IMR-90 (cell line): ENCODE results near the gene IFI44L. TPM values are rescaled to one million over a fixed set of nuclear protein-coding genes. Genes with fewer than 3 reads are reported as not detected.

Source experiments
- ATAC-seq: fragments of 200-7000 bp; cut with Tn5 transposase; 2 replicates; pipeline ENCODE4 v1.9.1; 2020; ENCODE audit warnings: low read depth, mild to moderate bottlenecking, moderate library complexity
- BruUV-seq: library from RNA; stranded (reverse); fragments of 400-500 nt; replicated peaks from 2 replicates; lab custom pipeline; 2021; lab: Mats Ljungman, UMichigan
- CTCF ChIA-PET: fragments of 300-600 bp; formaldehyde crosslinking; extraction: SDS; loops from one replicate; lab custom pipeline; 2021; ENCODE audit warnings: antibody characterized with exemption; lab: Yijun Ruan, JAX
- POLR2A ChIA-PET: fragments of 300-600 bp; sonication (Branson Sonifier 250); formaldehyde crosslinking; loops from one replicate; lab custom pipeline; 2022; ENCODE audit warnings: antibody characterized with exemption; ENCODE audit not compliant: unreplicated experiment; lab: Charles Lee
- DNase-seq: peaks from one replicate; pipeline ENCODE4 v3.0.0; 2013
- H2AFZ ChIP-seq: replicated peaks from 2 replicates; pipeline ENCODE3; 2013; ENCODE audit warnings: low read length, mild to moderate bottlenecking; ENCODE audit not compliant: poor library complexity
- H2AK5ac ChIP-seq: 2 replicates; pipeline ENCODE4 v1.6.1; 2013; ENCODE audit warnings: low read depth, low read length, inconsistent platforms
- H2AK9ac ChIP-seq: replicated peaks from 2 replicates; pipeline ENCODE3; 2013; ENCODE audit warnings: mild to moderate bottlenecking, low read depth, low read length, moderate library complexity; ENCODE audit not compliant: poor library complexity
- H2BK120ac ChIP-seq: 2 replicates; pipeline ENCODE4 v1.6.1; 2013; ENCODE audit warnings: low read depth, low read length, inconsistent platforms
- H2BK15ac ChIP-seq: 3 replicates; pipeline ENCODE4 v1.6.1; 2013; ENCODE audit warnings: low read depth, low read length, inconsistent platforms
- H2BK20ac ChIP-seq: 2 replicates; pipeline ENCODE4 v1.6.1; 2013; ENCODE audit warnings: low read depth, mild to moderate bottlenecking, inconsistent platforms, low read length, moderate library complexity
- H2BK5ac ChIP-seq: 2 replicates; pipeline ENCODE4 v1.6.1; 2013; ENCODE audit warnings: mild to moderate bottlenecking, low read depth, low read length, inconsistent platforms; ENCODE audit not compliant: poor library complexity, severe bottlenecking
- H3K14ac ChIP-seq: replicated peaks from 2 replicates; pipeline ENCODE4 v1.6.1; 2013; ENCODE audit warnings: low read depth, low read length, inconsistent platforms
- H3K18ac ChIP-seq: 2 replicates; pipeline ENCODE4 v1.6.1; 2013; ENCODE audit warnings: low read depth, low read length, control low read depth
- H3K23ac ChIP-seq: 2 replicates; pipeline ENCODE4 v1.6.1; 2013; ENCODE audit warnings: low read depth, low read length, inconsistent platforms
- H3K27ac ChIP-seq: 2 replicates; pipeline ENCODE4 v1.5.1; 2013; ENCODE audit warnings: mild to moderate bottlenecking, control low read depth, low read length; ENCODE audit not compliant: insufficient read depth
- H3K27me3 ChIP-seq: 2 replicates; pipeline ENCODE4 v1.6.1; 2013; ENCODE audit warnings: low read length; ENCODE audit not compliant: control insufficient read depth, insufficient read depth
- H3K36me3 ChIP-seq: 2 replicates; pipeline ENCODE4 v1.6.1; 2013; ENCODE audit warnings: low read length, mixed read lengths; ENCODE audit not compliant: control insufficient read depth, insufficient read depth
- H3K4ac ChIP-seq: 2 replicates; pipeline ENCODE4 v1.6.1; 2013; ENCODE audit warnings: low read depth, low read length, inconsistent platforms
- H3K4me1 ChIP-seq: 2 replicates; pipeline ENCODE4 v1.6.1; 2013; ENCODE audit warnings: low read length, mixed read lengths; ENCODE audit not compliant: control insufficient read depth, insufficient read depth
- H3K4me2 ChIP-seq: 2 replicates; pipeline ENCODE4 v1.6.1; 2013; ENCODE audit warnings: low read depth, mild to moderate bottlenecking, control low read depth, low read length, moderate library complexity
- H3K4me3 ChIP-seq: 2 replicates; pipeline ENCODE4 v1.5.1; 2013; ENCODE audit warnings: low read depth, mild to moderate bottlenecking, control low read depth, low read length, moderate library complexity; ENCODE audit not compliant: insufficient read depth
- H3K56ac ChIP-seq: 2 replicates; pipeline ENCODE4 v1.6.1; 2013; ENCODE audit warnings: low read length, inconsistent platforms; ENCODE audit not compliant: insufficient read depth; ENCODE audit errors: extremely low read depth
- H3K79me1 ChIP-seq, 2 experiments: 2 replicates each; pipeline ENCODE4 v1.6.1; 2013; ENCODE audit warnings: low read length in 2 of 2, inconsistent platforms in 1 of 2, low read depth in 1 of 2
- H3K9ac ChIP-seq: 2 replicates; pipeline ENCODE4 v1.6.1; 2013; ENCODE audit warnings: low read depth, low read length, control low read depth
- H3K9me1 ChIP-seq: 2 replicates; pipeline ENCODE4 v1.6.1; 2013; ENCODE audit warnings: low read length, inconsistent platforms; ENCODE audit not compliant: insufficient read depth
- H3K9me3 ChIP-seq: 2 replicates; pipeline ENCODE4 v1.6.1; 2013; ENCODE audit warnings: low read length; ENCODE audit not compliant: control insufficient read depth, insufficient read depth
- H4K20me1 ChIP-seq: 2 replicates; pipeline ENCODE4 v1.6.1; 2013; ENCODE audit warnings: low read length, inconsistent platforms; ENCODE audit not compliant: insufficient read depth
- H4K5ac ChIP-seq: 2 replicates; pipeline ENCODE4 v1.6.1; 2013; ENCODE audit warnings: mild to moderate bottlenecking, low read depth, low read length, control low read depth
- H4K8ac ChIP-seq, 2 experiments: 2 replicates each; pipeline ENCODE4 v1.6.1; 2013; ENCODE audit warnings: low read depth in 2 of 2, low read length in 2 of 2, control low read depth in 1 of 2, inconsistent platforms in 1 of 2
- H4K91ac ChIP-seq: 2 replicates; pipeline ENCODE4 v1.6.1; 2013; ENCODE audit warnings: low read depth, low read length, inconsistent platforms; ENCODE audit not compliant: insufficient read depth
- BHLHE40 ChIP-seq: fragments of 150-350 bp; IDR thresholded peaks from 2 replicates; pipeline ENCODE4 v1.6.1; 2016; ENCODE audit warnings: mild to moderate bottlenecking, low read depth, low read length
- CEBPB ChIP-seq: IDR thresholded peaks from 2 replicates; pipeline ENCODE4 v1.6.1; 2012; ENCODE audit warnings: low read depth, low read length, improper control_type of control experiment
- CHD1 ChIP-seq: IDR thresholded peaks from 2 replicates; pipeline ENCODE4 v1.6.1; 2012; ENCODE audit warnings: low read depth, low read length, improper control_type of control experiment
- CTCF ChIP-seq: conservative IDR thresholded peaks from 2 replicates; pipeline ENCODE4 v1.5.1; 2012; ENCODE audit warnings: mild to moderate bottlenecking, low read depth, low read length, improper control_type of control experiment
- ELK1 ChIP-seq: fragments of 150-350 bp; IDR thresholded peaks from 2 replicates; pipeline ENCODE4 v1.6.1; 2016; ENCODE audit warnings: low read depth, mild to moderate bottlenecking, low read length, moderate library complexity, borderline replicate concordance
- FOS ChIP-seq: fragments of 150-350 bp; IDR thresholded peaks from 2 replicates; pipeline ENCODE4 v1.6.1; 2016; ENCODE audit warnings: low read depth, low read length
- MAFK ChIP-seq: IDR thresholded peaks from 2 replicates; pipeline ENCODE4 v1.6.1; 2012; ENCODE audit warnings: low read depth, low read length, improper control_type of control experiment
- MAZ ChIP-seq: IDR thresholded peaks from 2 replicates; pipeline ENCODE4 v1.6.1; 2012; ENCODE audit warnings: low read depth, mild to moderate bottlenecking, low read length, improper control_type of control experiment, moderate library complexity, borderline replicate concordance
- MXI1 ChIP-seq: IDR thresholded peaks from 2 replicates; pipeline ENCODE4 v1.6.1; 2012; ENCODE audit warnings: low read depth, mild to moderate bottlenecking, low read length, moderate library complexity, borderline replicate concordance
- NFE2L2 ChIP-seq: fragments of 150-350 bp; IDR thresholded peaks from 2 replicates; pipeline ENCODE4 v1.6.1; 2016; ENCODE audit warnings: low read depth, mild to moderate bottlenecking, low read length
- POLR2A ChIP-seq: IDR thresholded peaks from 2 replicates; pipeline ENCODE4 v1.6.1; 2012; ENCODE audit warnings: mild to moderate bottlenecking, low read depth, low read length
- RAD21 ChIP-seq: IDR thresholded peaks from 2 replicates; pipeline ENCODE4 v1.6.1; 2012; ENCODE audit warnings: low read length, improper control_type of control experiment
- RCOR1 ChIP-seq: IDR thresholded peaks from 2 replicates; pipeline ENCODE4 v1.6.1; 2012; ENCODE audit warnings: mild to moderate bottlenecking, low read length, improper control_type of control experiment; ENCODE audit not compliant: insufficient replicate concordance
- RFX5 ChIP-seq: IDR thresholded peaks from 2 replicates; pipeline ENCODE4 v1.8.0; 2012; ENCODE audit warnings: low read depth, mild to moderate bottlenecking, low read length, moderate library complexity
- SMC3 ChIP-seq: fragments of 150-350 bp; IDR thresholded peaks from 2 replicates; pipeline ENCODE4 v1.6.1; 2016; ENCODE audit warnings: low read depth, mild to moderate bottlenecking, antibody characterized with exemption, low read length, moderate library complexity
- USF2 ChIP-seq: fragments of 150-350 bp; IDR thresholded peaks from 2 replicates; pipeline ENCODE4 v1.6.1; 2017; ENCODE audit warnings: mild to moderate bottlenecking, antibody characterized with exemption, low read length, low read depth
- WGBS, 2 experiments: methylation state at CpG; one replicate each; pipeline versions ENCODE4 v1.1.5 to v1.1.7; 2013; ENCODE audit warnings: missing lambda C conversion rate in 2 of 2; ENCODE audit not compliant: insufficient read length in 1 of 2; ENCODE audit errors: extremely low coverage in 2 of 2; 5-methylcytosine and 5-hydroxymethylcytosine counted together
- dilution Hi-C: fragments of 300-500 bp; cut with HindIII; formaldehyde crosslinking; loops from one replicate; pipeline ENCODE4 v1.14.3; 2018; ENCODE audit warnings: low sequenced_read_pairs; ENCODE audit not compliant: unreplicated experiment
- in situ Hi-C: fragments of 300-500 bp; cut with MboI; formaldehyde crosslinking; loops from 3 replicates; pipeline ENCODE4 v1.14.3; 2019; ENCODE audit warnings: low sequenced_read_pairs, inconsistent platforms, mixed read lengths
- intact Hi-C: fragments of 100-400 bp; cut with micrococcal nuclease; formaldehyde crosslinking; loops from 2 replicates; pipeline ENCODE4 v1.10.0; 2022
- polyA plus RNA-seq, 3 experiments: library from polyadenylated mRNA; depleted of rRNA; stranded (reverse); fragments of >200 nt; gene quantifications; 2 replicates each; pipeline ENCODE4 v1.2.3, GENCODE V29; 2012; ENCODE audit warnings: low replicate concordance in 1 of 3
- total RNA-seq: library from RNA; depleted of rRNA; stranded (reverse); fragments of >200 nt; gene quantifications from 2 replicates; pipeline ENCODE4 v1.2.3, GENCODE V29; 2012

IFI44L gene
- total and polyA plus RNA-seq, 2 of the 4 experiments (the other 2 are of a cell fraction), result 0.18 to 0.19 TPM

- no peak overlapping the region for H2BK5ac ChIP-seq
- no peak overlapping the region for H2BK20ac ChIP-seq
- H4K8ac ChIP-seq, result no peak overlapping the region
- no peaks in the 10 kb centered on the region for H3K36me3 ChIP-seq
- no peak overlapping the region for H3K4me3 ChIP-seq
- TF ChIP-seq MXI1 (peak; percentile 55; the same call in 1 of the 2 replicates), MAFK (no peak), MAZ (no peak), CTCF (peak; percentile 85), ELK1 (no peak), RAD21 (peak; percentile 74), POLR2A (no peak), RCOR1 (no peak), BHLHE40 (no peak; the same call in 1 of the 2 replicates), FOS (no peak), NFE2L2 (no peak), SMC3 (peak; percentile 63), USF2 (0 out of 2 replicates have a peak, but pooled peaks have one; percentile 10), CHD1 (no peak), CEBPB (no peak), RFX5 (no peak)
- ChIA-PET CTCF (interaction anchor here (0.6 to 1.7 kb wide), 13 partner anchors 9 to 488 kb away, joined by 3 to 13 read pairs (median 6); partner anchors contain the start of gene IFI44), POLR2A (no interaction called here)
- H4K91ac ChIP-seq, result no peak overlapping the region; the same call in 1 of the 2 replicates
- no peaks in the 10 kb centered on the region for H3K27me3 ChIP-seq
- no peak overlapping the region for H3K56ac ChIP-seq
- peaks cover 2% of the 10 kb centered on the region for H3K4me1 ChIP-seq
- no peak overlapping the region for H3K27ac ChIP-seq
- H3K4me2 ChIP-seq, result no peak overlapping the region
- H2AK9ac ChIP-seq, result no peak overlapping the region
- ATAC-seq (peak; percentile 71), DNase-seq (peak; percentile 85)
- dilution Hi-C loops (no loop called here), intact Hi-C loops (loop anchor here (1.0 to 5.0 kb wide), 3 partner anchors 59 to 580 kb away; no protein-coding TSS in a partner anchor), in situ Hi-C loops (no loop called here)
- no peak overlapping the region for H2AK5ac ChIP-seq
- no peak overlapping the region for H4K5ac ChIP-seq
- no peak overlapping the region for H3K9ac ChIP-seq
- peak overlapping the region; percentile 88 for H2AFZ ChIP-seq
- H3K79me1 ChIP-seq, result no peaks in the 10 kb centered on the region
- no peak overlapping the region for H2BK15ac ChIP-seq
- no peak overlapping the region for H3K23ac ChIP-seq
- no peaks in the 10 kb centered on the region for H3K9me1 ChIP-seq
- no peak overlapping the region for H3K18ac ChIP-seq
- 0 out of 2 replicates have a peak overlapping the region, but pooled peaks have one; percentile 16 for H3K4ac ChIP-seq
- no TSS peak for BruUV-seq
- no peak overlapping the region for H3K14ac ChIP-seq
- no peak overlapping the region for H2BK120ac ChIP-seq
- no peaks in the 10 kb centered on the region for H4K20me1 ChIP-seq
- no peaks in the 10 kb centered on the region for H3K9me3 ChIP-seq
- 0% methylated on average over 1 of the region's 7 CpGs; no CpG with 5 or more reads in 1 of the 2 experiments for WGBS, 2 experiments
Observed at GRCh38 chr1:78617615-78618026, 2.6 kb upstream of the IFI44L start.
